OCI-LY7 (cell line): ENCODE data around the gene TYW1B.

Experiments used
- EZH2phosphoT487 ChIP-seq: fragments of 200-600 bp; sonication (generic); IDR thresholded peaks from 2 replicates; pipeline ENCODE4 v1.6.1; 2018; ENCODE audit warnings: low read depth, borderline replicate concordance, mild to moderate bottlenecking, mixed run types, antibody characterized with exemption, low read length, moderate library complexity, mixed read lengths
- TF ChIP-seq, protein P1 (sequence below): fragments of 200-600 bp; sonication (generic); conservative IDR thresholded peaks from 2 replicates; pipeline ENCODE4 v1.5.1; 2014; ENCODE audit warnings: mild to moderate bottlenecking, antibody characterized with exemption, low read length, moderate library complexity, mixed read lengths

- TF ChIP-seq, protein P1, sequence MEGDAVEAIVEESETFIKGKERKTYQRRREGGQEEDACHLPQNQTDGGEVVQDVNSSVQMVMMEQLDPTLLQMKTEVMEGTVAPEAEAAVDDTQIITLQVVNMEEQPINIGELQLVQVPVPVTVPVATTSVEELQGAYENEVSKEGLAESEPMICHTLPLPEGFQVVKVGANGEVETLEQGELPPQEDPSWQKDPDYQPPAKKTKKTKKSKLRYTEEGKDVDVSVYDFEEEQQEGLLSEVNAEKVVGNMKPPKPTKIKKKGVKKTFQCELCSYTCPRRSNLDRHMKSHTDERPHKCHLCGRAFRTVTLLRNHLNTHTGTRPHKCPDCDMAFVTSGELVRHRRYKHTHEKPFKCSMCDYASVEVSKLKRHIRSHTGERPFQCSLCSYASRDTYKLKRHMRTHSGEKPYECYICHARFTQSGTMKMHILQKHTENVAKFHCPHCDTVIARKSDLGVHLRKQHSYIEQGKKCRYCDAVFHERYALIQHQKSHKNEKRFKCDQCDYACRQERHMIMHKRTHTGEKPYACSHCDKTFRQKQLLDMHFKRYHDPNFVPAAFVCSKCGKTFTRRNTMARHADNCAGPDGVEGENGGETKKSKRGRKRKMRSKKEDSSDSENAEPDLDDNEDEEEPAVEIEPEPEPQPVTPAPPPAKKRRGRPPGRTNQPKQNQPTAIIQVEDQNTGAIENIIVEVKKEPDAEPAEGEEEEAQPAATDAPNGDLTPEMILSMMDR, result no peak
- no peak for TF ChIP-seq EZH2phosphoT487
Observed at GRCh38 chr7:72709909-72710308, 118.1 kb downstream of the TYW1B start.
